Renal cortex interstitium (tissue), 11 donors: ENCODE measurements around the gene RING1. TPM values are rescaled to one million over a fixed set of nuclear protein-coding genes. Genes with fewer than 3 reads are reported as not detected.

ENCODE experiments used
- DNase-seq, 11 donors: peaks; one replicate each; pipeline ENCODE4 v3.0.0-alpha.2; 2013; ENCODE audit warnings: low read depth in 9 of 11, low spot score in 4 of 11; ENCODE audit errors: extremely low read depth in 1 of 11
- polyA plus RNA-seq, 3 donors: library from polyadenylated mRNA; unstranded; fragments of 120-200 nt; gene quantifications; one replicate each; pipeline ENCODE4 v1.2.1, GENCODE V29; 2013; ENCODE audit not compliant: insufficient read length in 3 of 3

RING1 gene
- polyA plus RNA-seq, 3 donors = 49.2 to 68.5 (median 62.5) TPM

DNA sequence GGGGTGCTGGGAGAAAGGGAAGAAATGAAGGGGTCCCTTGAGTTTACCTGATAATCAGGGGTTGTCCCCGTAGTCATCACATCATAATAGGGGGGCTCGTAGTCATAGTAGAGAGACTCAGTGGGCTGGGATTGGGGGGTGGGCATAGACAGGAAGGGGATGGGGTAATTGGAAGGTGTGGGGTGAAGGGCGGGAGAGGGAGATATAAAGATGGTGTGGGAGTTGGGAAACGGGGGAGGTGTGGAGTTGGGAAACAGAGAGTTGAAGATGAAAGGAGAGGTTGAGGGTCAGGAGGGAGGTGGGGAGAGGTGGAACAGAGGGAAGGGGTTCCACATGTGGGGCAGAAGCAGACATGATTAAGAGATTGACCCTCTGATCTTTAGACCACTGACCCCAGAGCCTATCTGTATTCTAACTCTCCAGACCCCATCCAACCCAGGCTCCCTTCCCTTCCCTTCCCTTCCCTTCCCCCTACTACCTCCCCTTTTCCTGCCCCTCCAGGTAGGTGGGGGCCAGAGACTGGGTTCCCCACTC lies 22.6 kb upstream of the RING1 start:
- no peak for DNase-seq

- no peak for DNase-seq
These were observed 20.5 kb upstream of the RING1 start for GRCh38 chr6:33187809-33188208.

DNA sequence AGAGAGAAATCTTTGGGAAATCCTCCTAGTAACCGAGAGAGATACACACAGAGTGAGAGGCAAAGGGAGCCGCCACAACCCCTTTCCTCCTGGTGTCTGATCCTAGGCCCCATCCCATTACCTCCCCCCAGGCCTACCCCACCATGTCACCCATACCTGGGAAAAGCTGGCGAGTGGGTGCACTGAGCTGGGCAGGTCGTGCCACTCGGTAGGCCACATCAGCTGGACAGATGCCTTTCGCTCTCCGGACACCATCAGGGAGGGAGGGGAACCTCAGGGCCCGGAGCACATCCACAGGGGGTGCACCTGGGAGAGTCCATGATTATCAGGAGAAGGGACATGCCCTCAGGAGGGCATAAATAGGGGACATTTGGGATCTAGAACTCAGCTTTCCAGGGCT lies 19.1 kb upstream of the RING1 start:
- no peak for DNase-seq

DNA sequence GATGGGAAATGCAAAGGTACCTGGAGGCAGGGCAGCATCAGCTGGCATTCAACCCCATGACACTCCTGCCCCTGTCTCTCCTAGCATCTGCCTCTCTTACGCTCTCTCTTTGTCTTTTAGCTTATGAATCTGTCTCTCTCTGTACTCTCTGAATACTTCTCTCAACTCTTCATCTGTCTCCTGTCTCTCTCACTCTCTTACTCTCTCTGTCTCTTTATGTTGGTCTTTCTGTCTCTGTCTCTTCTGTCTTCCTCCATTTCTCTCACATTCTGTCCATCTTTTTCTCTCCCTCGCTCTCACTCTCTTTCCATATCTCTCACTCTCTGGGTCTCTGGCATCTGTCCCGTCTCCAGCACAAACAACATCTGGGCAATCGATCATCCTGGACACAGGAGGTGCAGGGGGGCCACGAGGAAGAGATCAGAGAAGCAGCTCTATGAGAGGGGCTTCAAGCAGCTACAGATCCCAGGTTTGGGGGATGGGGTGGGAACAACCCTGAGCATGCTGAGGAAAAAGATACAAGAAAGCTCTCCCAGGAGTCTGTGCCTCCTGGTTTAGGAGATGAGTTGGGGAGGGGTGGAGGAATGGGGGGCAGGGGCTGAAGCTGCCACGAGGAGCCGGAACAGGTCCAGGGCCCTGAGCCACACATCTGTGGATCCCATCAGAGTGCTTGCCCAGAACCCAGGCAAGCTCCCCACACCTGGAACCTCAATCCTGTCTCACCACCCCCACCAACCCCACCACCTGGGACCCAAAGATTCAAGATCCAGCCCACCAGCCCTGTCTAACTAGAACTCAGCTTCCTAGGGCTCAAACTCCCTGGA lies 18.5 kb upstream of the RING1 start:
- DNase-seq = no peak

DNA sequence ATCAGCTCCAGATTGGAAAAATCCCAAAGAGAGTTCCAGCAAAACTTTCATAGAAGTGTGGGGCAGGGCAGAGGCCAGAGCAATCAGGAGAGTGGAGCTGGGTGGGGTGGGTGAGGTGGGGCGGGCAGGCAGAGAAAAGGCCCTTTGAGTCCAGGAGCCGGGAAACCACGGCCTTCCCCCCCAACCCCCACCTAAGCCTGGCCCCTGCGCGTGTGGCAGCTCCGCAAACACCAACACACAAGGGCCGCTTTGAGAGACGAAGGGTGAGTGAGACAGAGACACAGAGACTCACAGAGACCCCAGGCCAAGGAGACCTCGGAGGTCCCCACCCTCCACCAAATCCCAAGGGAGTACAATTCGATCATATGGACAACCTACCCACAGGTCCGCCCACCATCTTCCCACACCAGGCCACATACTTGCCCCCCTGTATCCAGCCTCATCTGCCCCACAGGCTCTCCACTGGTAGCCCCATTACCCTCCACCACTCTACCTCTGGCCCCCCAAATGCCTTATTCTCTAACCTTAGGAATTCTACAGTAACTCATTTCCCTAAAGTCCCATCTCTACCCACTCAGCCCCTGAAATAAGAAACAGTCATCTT lies 17.7 kb upstream of the RING1 start:
- DNase-seq = no peak

DNA sequence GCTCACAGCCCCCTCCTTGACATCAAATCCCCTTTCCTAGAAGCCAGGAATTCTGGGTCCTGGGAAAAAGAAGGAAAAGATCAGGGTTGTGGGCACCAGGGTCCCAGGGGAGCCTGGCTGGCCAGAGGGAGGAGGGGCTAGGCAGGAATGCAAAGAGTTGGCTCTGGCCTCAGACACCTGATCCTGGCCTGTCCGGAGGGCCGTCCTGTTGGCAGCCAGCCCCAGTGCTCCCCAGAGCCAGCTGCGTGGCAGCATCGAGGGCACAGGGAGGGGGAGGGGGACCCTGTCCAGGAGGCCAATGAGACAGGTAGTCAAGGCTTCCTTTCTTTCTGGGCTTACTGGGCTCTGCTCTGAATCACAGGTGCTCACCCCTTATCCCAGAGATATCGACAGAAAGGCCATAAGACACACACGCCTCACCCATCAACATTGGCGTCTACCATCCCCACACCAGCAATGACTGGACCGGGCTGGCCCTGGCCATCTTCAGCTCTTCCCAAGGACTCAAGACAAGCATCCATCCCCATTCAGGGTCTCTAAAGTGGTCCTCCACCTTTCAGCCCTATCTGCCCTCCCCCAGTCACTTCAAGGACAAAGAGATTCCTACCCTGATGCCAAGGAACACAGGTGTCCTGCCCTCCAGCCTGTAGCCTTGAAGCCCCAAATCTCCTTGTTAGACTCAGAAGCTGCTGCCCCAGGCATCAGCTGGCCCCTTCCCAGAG lies 16.8 kb upstream of the RING1 start:
- DNase-seq = no peak

- DNase-seq = no peak
These were observed 16.1 kb upstream of the RING1 start, which contains the start of gene COL11A2 for GRCh38 chr6:33192105-33192646. Gene COL11A2 (minus strand): TSS chr6:33192467. CDS start chr6:33192240, 227 bp downstream.

DNA sequence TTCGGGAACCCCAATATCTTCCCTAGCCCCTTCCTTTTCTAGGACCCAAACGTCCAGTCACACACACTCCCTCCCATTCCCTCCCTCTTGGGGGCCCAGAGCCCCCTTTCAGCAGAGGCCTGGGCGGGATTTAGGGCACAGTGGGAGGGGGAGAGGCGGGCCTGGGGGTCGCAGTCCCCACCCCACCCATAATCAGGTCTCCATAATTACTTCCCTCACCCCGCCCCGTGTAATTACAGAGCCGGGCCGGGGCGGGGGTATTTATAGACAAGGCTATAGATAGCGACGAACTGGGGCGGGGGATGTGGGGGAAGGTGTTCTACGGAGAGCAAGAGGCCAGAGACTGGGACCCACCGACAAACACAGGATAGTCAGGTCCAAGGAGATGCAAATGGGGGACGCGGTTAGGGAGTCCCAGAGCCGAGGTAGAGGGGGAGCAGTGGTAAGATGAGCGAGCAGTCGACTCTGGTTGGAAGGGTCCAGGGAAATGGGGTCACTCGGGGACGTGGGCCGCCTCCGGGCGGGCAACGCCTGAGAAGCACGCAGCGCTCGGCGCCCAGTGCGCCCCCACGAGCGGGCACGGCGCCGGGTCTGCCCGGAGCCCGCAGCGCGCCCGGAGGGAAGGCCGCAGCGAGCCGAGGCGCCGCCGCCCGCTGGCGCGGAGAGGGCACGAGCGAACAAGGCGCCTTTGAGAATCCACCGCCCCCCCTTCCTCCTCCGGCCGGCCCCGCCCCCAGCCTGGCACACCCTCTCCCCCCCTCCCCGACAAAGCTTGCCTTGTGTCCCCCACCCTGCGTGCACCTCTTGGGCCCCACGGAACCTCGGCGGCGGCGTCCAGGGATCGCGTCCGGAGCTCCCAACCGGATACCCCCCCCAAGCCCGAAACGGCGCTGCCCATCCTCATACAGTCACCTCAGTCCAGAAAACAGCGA lies 15.4 kb upstream of the RING1 start:
- no peak for DNase-seq

DNA sequence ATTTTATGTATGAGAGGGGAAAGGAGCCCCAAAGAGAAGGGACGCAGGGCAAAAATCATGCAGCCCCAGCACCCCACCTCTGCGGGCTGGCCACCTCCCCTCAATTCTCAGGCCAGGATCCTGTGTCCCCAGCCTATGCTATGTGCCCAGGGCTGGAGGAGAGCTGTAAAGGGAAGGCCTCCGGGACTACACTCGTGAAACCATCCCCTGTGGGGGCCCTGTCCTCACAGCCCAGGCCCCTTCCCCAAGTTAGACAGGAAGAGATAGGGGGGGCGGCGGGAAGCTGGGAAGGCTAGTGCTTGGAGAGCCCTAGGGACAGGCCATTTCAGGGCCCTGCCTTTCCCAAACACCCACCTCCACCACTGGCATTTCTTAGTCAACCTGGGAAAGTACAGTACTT lies 14.7 kb upstream of the RING1 start:
- no peak for DNase-seq

GRCh38 chr6:33194431-33194979 lies 13.8 kb upstream of the RING1 start:
- no peak for DNase-seq

DNA sequence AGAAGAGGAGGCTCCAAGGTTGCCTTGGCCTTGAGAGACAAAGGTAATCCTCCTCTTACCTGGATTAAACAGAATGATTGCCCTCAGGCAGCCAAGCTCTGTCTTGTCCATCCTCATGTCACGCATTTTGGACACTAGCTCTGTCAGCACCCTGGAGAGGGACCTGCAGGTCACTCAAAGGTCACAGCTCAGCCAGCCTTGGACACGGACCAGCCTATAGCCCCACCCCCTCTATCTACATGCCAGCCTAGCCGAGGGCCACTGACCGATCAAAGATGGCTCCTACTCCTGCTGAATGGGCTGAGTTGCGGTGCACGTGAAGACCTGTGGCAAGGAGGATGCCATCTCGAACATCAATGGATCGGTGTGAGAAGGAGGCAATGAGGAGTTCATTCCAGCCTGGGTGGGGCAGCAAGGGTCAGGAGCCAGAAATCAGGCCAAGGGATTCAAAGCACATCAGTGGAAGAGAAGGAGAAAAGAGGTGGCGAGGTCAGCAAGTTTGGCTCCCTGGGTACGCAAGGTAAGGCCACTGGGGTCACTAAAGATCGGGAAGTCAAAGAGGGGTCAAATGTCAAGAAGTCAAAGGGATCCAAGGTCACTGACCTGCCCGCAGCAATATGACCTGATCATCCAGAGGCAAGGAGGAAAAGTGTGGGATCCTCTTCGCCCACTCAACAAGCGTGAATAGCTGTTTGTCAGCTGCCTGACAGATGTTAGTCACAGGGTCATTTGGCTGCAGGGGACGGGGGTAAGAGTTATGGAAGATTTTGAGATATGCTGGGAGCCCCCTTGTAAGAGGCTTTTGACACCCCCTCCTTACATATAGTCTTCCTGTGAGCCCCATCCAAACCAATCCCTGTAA lies 12.8 kb upstream of the RING1 start:
- DNase-seq = no peak

GRCh38 chr6:33197431-33198048 lies 10.8 kb upstream of the RING1 start:
- DNase-seq = no peak

- no peak for DNase-seq
These were observed 10.0 kb upstream of the RING1 start for GRCh38 chr6:33198159-33198852.

- DNase-seq = no peak
These were observed 9.4 kb upstream of the RING1 start for GRCh38 chr6:33198853-33199436.

DNA sequence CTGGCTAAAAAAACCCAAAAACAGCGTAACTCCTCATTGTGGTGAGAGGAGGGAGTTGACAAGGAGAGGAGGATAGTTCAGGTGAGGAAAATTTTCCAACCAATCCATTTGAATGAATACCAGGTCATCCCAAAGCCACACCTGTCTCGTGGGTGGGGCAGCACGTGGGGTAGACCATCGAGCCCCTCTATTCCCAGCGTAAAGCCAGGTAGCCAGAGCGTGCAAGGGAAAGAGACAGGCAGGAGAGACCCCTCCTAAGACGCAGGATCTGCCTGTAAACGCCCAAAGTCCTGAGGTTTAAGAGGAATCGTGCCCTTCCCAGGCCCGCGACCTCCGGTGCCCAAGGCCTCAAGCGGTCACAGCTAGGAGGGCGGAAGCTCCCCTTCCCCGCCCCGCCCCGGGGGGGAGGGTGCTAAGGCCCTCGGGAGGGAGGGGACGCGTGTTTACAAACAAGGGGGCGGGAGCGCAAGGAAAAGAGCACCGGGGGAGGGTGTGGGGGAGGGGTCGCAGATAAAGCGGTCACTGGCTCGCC lies 8.5 kb upstream of the RING1 start:
- DNase-seq = peak in 1 of 11 donors; percentile 62
